ENCODE measurements around the gene ZSCAN22.
A peak's percentile ranks its signal among the peaks of the same experiment; 100 is the strongest.
"Not testable (repeated sequence)": the region's sequence is repeated elsewhere in the genome, so short reads cannot be mapped to it uniquely, and the experiment has no call there.

Gene ZSCAN22

GRCh38 chr19:58307736-58308135 lies 19.1 kb upstream of the ZSCAN22 start:
- H2AFZ ChIP-seq (ENCODE audit: low read length): no peak overlapping the region
- H4K20me1 ChIP-seq (ENCODE audit: insufficient read depth, low read length): no peaks in the 10 kb centered on the region
- TF ChIP-seq CTCF (IDR thresholded peaks at IDR 0.05; ENCODE audit: low read length) (no peak), EZH2 (IDR thresholded peaks at IDR 0.05; ENCODE audit: borderline replicate concordance, low read length) (no peak)
- peaks cover 65% of the 10 kb centered on the region for H3K36me3 ChIP-seq (ENCODE audit: insufficient read depth, low read length)
- H3K4me2 ChIP-seq (ENCODE audit: low read length): no peak overlapping the region
- no peak overlapping the region for H3K4me3 ChIP-seq (ENCODE audit: low read depth, low read length, poor library complexity, severe bottlenecking)
- H3F3A ChIP-seq (ENCODE audit: insufficient read depth, low read length): no peaks in the 10 kb centered on the region
- peaks cover 10% of the 10 kb centered on the region; the same call in 1 of the 2 replicates for H3K79me2 ChIP-seq (ENCODE audit: insufficient read depth, low read length)
- peaks cover 18% of the 10 kb centered on the region for H3K4me1 ChIP-seq (ENCODE audit: insufficient read depth, low read length, severe bottlenecking)
- no peaks in the 10 kb centered on the region for H3K9me2 ChIP-seq (ENCODE audit: low read depth, low read length)
- no peak overlapping the region for H3K27ac ChIP-seq (ENCODE audit: low read depth, low read length, poor library complexity, severe bottlenecking)
- H3K9me3 ChIP-seq (ENCODE audit: low read length): peaks cover 4% of the 10 kb centered on the region; the same call in 1 of the 2 replicates
- H3K9ac ChIP-seq (ENCODE audit: low read length): no peak overlapping the region
- H3K27me3 ChIP-seq (ENCODE audit: insufficient read depth, low read length): no peaks in the 10 kb centered on the region

GRCh38 chr19:58310685-58311084 lies 16.1 kb upstream of the ZSCAN22 start:
- H3K9me3 ChIP-seq (ENCODE audit: low read length); H3K4me2 ChIP-seq (ENCODE audit: low read length); H3K79me2 ChIP-seq (ENCODE audit: insufficient read depth, low read length); H4K20me1 ChIP-seq (ENCODE audit: insufficient read depth, low read length); H3F3A ChIP-seq (ENCODE audit: insufficient read depth, low read length); H2AFZ ChIP-seq (ENCODE audit: low read length); H3K27me3 ChIP-seq (ENCODE audit: insufficient read depth, low read length); H3K9ac ChIP-seq (ENCODE audit: low read length); H3K4me3 ChIP-seq (ENCODE audit: low read depth, low read length, poor library complexity, severe bottlenecking); H3K9me2 ChIP-seq (ENCODE audit: low read depth, low read length); H3K27ac ChIP-seq (ENCODE audit: low read depth, low read length, poor library complexity, severe bottlenecking): not testable (repeated sequence)
- peak; percentile 7; the same call in 1 of the 2 replicates for TF ChIP-seq CTCF (IDR thresholded peaks at IDR 0.05; ENCODE audit: low read length)
- Histone ChIP-seq H3K36me3 (ENCODE audit: insufficient read depth, low read length) (peaks cover 88% of the 10 kb centered on the region), H3K4me1 (ENCODE audit: insufficient read depth, low read length, severe bottlenecking) (peaks cover 11% of the 10 kb centered on the region)

- H3K4me3 ChIP-seq (ENCODE audit: low read depth, low read length, poor library complexity, severe bottlenecking): no peak overlapping the region
- H3K9ac ChIP-seq (ENCODE audit: low read length): no peak overlapping the region
- peaks cover 6% of the 10 kb centered on the region; the same call in 1 of the 2 replicates for H3K9me3 ChIP-seq (ENCODE audit: low read length)
- H3K9me2 ChIP-seq (ENCODE audit: low read depth, low read length): no peaks in the 10 kb centered on the region
- no peaks in the 10 kb centered on the region for H3F3A ChIP-seq (ENCODE audit: insufficient read depth, low read length)
- no peak overlapping the region for H3K27ac ChIP-seq (ENCODE audit: low read depth, low read length, poor library complexity, severe bottlenecking)
- H3K27me3 ChIP-seq (ENCODE audit: insufficient read depth, low read length): no peaks in the 10 kb centered on the region
- H3K79me2 ChIP-seq (ENCODE audit: insufficient read depth, low read length): 0 out of 2 replicates have a peak, but pooled peaks cover under 1% of the 10 kb centered on the region
- no peaks in the 10 kb centered on the region for H4K20me1 ChIP-seq (ENCODE audit: insufficient read depth, low read length)
- TF ChIP-seq EZH2 (IDR thresholded peaks at IDR 0.05; ENCODE audit: borderline replicate concordance, low read length) (no peak), CTCF (IDR thresholded peaks at IDR 0.05; ENCODE audit: low read length) (no peak)
- H3K4me2 ChIP-seq (ENCODE audit: low read length): no peak overlapping the region
- peaks cover 87% of the 10 kb centered on the region for H3K36me3 ChIP-seq (ENCODE audit: insufficient read depth, low read length)
- H2AFZ ChIP-seq (ENCODE audit: low read length): no peak overlapping the region
- H3K4me1 ChIP-seq (ENCODE audit: insufficient read depth, low read length, severe bottlenecking): peaks cover 4% of the 10 kb centered on the region
These were observed 15.4 kb upstream of the ZSCAN22 start for GRCh38 chr19:58311345-58311865.

Measured in OCI-LY1 (cell line).